Measurements from ENCODE around the gene AIFM3.
"Not testable (repeated sequence)": the region's sequence is repeated elsewhere in the genome, so short reads cannot be mapped to it uniquely, and the experiment has no call there.

Gene AIFM3

DNA sequence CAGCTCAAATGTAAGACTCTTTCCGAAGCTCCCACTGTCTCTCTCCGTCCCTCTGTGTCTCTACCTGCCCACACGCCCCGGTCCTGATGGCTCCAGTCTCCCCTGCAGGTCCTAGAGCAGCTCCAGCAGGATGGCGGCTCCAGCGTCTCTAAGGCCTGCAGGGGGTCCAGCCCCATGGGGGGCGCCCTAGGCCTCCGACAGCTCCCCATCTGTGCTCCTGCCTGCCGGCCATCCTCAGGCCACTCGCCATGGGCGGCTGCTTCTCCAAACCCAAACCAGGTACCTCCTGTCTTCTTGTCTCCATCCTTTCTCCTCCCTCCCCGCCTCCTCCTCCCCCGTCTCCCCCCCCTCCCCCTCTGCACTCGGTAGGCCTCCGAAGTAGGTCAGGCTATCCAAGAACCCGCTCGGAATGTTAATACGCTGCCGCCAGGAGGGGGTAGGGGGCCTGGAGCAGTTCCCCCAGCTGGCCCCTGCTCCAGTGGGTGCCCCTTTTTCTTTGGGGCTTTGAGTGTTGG is 699 bp downstream of the AIFM3 start:
- Histone ChIP-seq H3K9me3 (no peaks in the 10 kb centered on the region), H3K4me1 (no peaks in the 10 kb centered on the region; the same call in 1 of the 2 replicates), H3K36me3 (no peaks in the 10 kb centered on the region), H3K4me3 (ENCODE audit: low read depth, low read length) (no peak overlapping the region), H3K27me3 (peaks cover 11% of the 10 kb centered on the region)
- no peak for DNase-seq
- TF ChIP-seq, protein P1, sequence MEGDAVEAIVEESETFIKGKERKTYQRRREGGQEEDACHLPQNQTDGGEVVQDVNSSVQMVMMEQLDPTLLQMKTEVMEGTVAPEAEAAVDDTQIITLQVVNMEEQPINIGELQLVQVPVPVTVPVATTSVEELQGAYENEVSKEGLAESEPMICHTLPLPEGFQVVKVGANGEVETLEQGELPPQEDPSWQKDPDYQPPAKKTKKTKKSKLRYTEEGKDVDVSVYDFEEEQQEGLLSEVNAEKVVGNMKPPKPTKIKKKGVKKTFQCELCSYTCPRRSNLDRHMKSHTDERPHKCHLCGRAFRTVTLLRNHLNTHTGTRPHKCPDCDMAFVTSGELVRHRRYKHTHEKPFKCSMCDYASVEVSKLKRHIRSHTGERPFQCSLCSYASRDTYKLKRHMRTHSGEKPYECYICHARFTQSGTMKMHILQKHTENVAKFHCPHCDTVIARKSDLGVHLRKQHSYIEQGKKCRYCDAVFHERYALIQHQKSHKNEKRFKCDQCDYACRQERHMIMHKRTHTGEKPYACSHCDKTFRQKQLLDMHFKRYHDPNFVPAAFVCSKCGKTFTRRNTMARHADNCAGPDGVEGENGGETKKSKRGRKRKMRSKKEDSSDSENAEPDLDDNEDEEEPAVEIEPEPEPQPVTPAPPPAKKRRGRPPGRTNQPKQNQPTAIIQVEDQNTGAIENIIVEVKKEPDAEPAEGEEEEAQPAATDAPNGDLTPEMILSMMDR (IDR thresholded peaks at IDR 0.05; ENCODE audit: low read depth, low read length), result no peak

DNA sequence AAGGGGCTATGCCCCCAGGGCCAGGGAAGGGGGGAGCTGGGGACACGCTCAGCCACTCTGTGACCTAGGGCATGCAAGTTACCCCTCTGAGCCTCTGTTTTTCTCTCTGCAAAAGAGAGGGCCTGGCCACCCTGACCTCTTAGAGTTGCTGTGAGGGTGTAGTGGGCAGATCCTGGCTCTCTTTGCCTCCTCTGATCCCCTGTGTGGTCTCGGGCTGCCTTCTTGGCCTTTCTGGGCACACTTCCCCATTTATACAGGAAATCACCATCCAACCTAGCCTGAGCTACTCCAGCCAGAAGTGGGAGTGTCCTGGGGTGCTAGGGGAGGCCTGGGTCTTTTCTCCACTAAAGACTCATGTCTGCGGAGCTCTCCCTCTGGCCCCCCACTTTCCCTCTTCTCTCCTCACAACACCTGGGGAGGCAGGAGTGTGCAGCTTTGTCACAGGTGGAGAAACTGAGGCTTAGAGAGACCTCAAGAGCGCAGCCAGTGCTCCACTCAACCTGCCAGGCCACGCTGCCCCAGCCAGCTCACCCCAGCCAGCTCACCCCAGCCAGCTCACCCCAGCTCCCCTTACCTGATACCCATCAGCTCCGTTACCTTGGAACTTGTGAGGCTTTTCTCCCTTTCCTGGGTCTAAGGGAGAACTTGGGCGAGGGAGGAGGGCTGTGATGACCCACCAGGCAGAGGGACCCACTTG is 1.4 kb downstream of the AIFM3 start:
- H3K36me3 ChIP-seq, result no peaks in the 10 kb centered on the region
- no peaks in the 10 kb centered on the region for H3K9me3 ChIP-seq
- TF ChIP-seq, protein P1 (IDR thresholded peaks at IDR 0.05; ENCODE audit: low read depth, low read length), result no peak
- H3K4me1 ChIP-seq, result no peaks in the 10 kb centered on the region; the same call in 1 of the 2 replicates
- peaks cover 11% of the 10 kb centered on the region for H3K27me3 ChIP-seq
- no peak overlapping the region for H3K4me3 ChIP-seq (ENCODE audit: low read depth, low read length)
- DNase-seq, result no peak

DNA sequence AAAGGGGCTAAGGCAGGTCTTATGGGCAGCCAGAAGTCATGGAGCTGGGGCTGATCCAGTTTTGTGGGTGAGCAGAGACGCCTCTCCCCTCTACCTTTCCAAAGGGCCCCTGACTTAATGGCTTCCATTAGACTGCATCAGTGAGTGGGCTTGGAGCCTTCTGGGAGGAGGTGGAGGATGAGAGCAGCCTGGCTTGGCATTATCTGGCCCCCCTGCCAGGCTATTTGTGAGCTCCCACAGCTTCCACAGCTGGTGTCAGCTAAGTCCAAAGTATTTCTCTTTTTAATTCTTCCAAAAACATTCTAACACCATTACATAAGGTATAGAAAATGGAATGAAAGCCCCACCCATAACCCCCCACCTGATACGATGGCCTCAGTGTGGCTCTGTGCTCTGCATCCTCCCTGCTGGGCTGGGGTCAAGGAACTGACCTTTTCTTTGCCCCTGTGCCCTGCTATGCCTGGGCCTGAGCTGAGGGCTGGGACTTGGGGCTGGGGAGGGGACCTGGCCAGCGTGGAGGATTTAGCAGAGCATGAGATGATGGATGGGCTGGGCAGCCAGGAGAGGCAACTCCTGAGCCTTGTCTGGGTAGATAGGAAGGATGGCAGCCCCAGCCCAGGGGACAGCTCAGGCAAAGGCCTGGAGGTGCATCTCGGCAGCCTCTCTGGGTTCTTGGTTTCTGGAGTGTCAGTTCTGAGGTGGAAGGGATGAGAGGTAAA is 4.0 kb downstream of the AIFM3 start:
- H3K36me3 ChIP-seq, result no peaks in the 10 kb centered on the region
- no peaks in the 10 kb centered on the region for H3K9me3 ChIP-seq
- H3K4me3 ChIP-seq (ENCODE audit: low read depth, low read length), result no peak overlapping the region
- H3K4me1 ChIP-seq, result no peaks in the 10 kb centered on the region
- no peaks in the 10 kb centered on the region for H3K27me3 ChIP-seq
- no peak for DNase-seq
- TF ChIP-seq, protein P1 (IDR thresholded peaks at IDR 0.05; ENCODE audit: low read depth, low read length), result no peak

DNA sequence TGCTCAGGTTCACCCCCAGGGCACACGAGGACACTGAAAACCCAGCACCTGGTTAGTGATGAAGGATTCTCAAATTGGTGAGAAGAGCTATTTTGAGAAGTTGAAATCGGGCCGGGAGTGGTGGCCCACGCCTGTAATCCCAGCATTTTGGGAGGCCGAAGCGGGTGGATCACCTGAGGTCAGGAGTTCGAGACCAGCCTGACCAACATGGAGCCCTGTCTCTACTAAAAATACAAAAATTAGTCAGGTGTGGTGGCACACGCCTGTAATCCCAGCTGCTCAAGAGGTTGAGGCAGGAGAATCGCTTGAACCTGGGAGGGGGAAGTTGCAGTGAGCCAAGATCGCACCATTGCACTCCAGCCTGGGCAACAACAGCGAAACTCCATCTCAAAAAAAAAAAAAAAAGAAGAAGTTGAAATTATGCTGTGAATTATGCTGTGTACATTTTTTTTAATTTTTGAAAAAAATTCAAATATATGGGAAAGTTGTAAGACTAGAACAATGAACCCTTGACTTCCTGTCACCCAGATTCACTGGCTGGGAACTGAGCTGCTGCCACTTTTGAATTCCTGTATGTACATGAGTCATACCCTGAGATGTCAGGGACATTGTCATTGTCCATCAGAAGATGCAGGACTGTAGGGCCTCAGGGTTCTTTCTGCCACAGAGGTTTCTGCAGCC is 5.1 kb downstream of the AIFM3 start:
- H3K4me1 ChIP-seq; DNase-seq; H3K4me3 ChIP-seq (ENCODE audit: low read depth, low read length); H3K27me3 ChIP-seq; H3K36me3 ChIP-seq; H3K9me3 ChIP-seq: not testable (repeated sequence)

DNA sequence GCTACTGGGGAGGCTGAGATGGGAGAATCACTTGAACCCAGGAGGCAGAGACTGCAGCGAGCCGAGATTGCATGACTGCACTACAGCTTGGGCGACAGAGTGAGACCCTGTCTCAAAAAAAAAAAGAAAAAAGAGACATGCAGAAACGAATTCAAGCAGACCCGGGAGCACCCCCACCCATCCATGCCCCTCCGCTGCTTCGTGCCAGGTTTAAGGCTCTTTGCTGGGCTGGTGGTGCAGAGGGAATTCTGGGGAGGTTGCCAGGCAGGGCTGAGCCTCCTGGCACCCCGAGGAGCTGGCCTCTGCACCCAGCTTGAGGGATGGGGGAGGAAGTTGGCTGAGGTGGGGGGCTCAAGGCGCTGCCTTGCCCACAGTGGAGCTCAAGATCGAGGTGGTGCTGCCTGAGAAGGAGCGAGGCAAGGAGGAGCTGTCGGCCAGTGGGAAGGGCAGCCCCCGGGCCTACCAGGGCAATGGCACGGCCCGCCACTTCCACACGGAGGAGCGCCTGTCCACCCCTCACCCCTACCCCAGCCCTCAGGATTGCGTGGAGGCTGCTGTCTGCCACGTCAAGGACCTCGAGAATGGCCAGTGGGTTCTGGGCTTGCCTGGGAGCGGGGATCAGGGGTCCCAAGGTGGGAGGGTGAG is 6.0 kb downstream of the AIFM3 start:
- TF ChIP-seq, protein P1 (IDR thresholded peaks at IDR 0.05; ENCODE audit: low read depth, low read length), result no peak
- H3K4me1 ChIP-seq, result no peaks in the 10 kb centered on the region
- no peaks in the 10 kb centered on the region for H3K36me3 ChIP-seq
- no peak for DNase-seq
- H3K9me3 ChIP-seq, result no peaks in the 10 kb centered on the region
- no peaks in the 10 kb centered on the region for H3K27me3 ChIP-seq
- H3K4me3 ChIP-seq (ENCODE audit: low read depth, low read length), result no peak overlapping the region

DNA sequence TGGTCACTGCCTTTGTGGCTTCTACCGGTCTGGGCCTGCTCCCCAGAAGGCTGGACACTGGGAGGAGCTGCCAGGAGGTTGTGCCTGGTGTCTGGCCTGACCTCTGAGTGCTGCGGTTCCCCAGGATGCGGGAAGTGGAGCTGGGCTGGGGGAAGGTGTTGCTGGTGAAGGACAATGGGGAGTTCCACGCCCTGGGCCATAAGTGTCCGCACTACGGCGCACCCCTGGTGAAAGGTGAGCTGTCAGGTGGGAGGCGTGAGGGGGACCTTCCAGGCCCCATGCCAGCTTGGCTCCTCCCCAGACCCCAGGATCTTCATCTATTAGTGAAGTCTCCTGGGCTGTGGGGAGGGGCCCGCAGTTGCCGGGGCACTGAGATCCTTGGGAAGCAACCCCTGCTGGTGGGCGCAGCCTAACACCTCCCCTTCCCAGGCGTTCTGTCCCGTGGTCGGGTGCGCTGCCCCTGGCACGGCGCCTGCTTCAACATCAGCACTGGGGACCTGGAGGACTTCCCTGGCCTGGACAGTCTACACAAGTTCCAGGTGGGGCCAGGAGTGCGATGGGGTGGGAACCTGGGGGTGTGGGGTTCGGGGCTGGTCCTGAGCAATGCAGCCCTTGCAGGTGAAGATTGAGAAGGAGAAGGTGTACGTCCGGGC is 6.7 kb downstream of the AIFM3 start:
- no peaks in the 10 kb centered on the region for H3K27me3 ChIP-seq
- no peaks in the 10 kb centered on the region for H3K36me3 ChIP-seq
- H3K4me1 ChIP-seq, result no peaks in the 10 kb centered on the region
- H3K9me3 ChIP-seq, result no peaks in the 10 kb centered on the region
- no peak overlapping the region for H3K4me3 ChIP-seq (ENCODE audit: low read depth, low read length)
- TF ChIP-seq, protein P1 (IDR thresholded peaks at IDR 0.05; ENCODE audit: low read depth, low read length), result no peak
- no peak for DNase-seq

Measured in BE2C (cell line).